ENCODE measurements around the gene TDRKH.

TDRKH gene

DNA sequence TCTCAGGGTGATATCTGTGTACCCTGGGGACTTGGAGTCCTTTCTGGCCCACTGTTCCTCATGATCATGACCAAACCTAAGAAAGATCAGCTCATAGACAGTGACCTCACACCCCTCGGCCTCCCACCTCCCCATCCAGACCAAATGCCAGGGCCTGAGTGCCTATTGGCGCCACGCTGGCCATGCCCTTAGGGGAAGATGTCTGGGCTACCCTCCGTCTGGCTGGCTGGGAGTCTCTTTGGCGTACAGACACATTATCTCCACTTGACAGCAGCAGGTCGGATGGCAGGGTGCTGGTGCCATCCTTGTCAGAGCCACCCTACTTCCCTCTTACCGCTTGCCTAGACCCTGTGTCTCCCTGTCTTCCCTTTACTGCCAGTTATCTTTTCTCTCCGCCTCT, 32.9 kb upstream of the TDRKH start:
- no peak for DNase-seq

DNA sequence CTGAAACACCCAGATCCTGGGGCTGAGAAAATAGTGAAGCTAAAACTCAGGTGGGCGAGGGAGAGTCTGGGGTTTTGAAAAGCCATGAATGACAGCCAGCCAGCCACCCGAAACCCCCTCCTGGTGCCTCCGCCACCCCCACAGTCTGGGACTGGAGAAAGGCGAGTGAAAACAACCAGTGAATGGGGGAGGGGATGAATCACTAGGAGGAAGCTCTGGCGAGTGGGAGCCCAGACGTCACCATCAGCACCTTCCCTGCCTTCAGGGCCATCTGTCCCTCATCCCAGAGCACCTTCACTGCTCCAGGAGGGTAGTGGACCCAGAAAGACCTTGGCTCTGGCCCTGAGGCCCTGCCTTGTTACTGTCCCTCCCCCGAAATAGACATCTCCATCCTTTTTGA, 32.1 kb upstream of the TDRKH start:
- no peak for DNase-seq

DNA sequence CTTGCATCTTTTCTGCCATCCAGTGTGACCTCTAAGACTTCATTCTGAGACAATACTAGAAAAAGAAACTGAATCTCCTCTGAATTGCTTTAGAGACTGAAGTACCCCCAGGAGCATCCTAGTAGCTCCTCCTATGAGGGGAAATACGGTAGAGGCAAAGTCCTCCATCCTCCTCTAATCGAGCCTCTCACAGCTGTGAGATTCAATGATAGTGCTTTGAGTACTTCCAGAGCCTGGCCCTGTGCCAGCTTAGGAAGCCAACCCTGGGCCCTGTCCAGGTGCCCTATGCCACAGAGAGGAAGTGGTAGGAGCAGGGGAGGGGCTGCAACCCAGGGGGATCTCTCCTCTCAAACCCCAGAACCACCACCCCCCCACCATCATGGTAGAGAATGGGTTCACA, 30.6 kb upstream of the TDRKH start:
- DNase-seq: no peak

DNA sequence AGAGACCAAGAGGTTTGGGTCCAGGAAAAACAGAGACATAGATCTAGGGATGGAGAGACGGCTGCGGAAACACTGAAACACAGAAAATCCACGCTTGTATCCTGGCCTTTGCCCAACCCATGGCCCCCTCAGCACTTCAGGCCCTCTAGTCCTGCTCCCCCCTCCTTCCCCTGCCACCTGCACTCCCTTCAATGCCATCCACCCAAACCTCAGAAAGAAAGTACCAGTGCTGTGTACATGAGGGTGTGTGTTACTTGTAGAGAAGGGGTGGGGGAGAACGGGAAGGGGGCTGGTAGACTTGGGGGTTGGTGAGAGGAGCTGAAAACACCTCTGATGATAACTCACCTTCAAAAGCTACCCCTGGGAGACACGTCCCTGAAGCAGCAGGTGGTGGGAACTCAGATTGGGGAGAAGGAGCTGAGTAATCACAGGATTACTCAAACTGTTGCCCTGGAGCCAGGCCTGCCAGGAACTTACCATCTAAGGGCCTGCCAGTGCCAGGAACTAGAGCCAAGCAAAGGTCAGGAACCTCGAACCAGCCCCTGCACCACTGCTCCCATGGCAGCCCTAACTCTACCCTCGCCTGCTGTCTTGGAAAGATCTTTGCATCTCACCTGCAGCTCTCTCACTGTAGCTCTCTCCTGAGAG, 29.8 kb upstream of the TDRKH start:
- no peak for DNase-seq

DNA sequence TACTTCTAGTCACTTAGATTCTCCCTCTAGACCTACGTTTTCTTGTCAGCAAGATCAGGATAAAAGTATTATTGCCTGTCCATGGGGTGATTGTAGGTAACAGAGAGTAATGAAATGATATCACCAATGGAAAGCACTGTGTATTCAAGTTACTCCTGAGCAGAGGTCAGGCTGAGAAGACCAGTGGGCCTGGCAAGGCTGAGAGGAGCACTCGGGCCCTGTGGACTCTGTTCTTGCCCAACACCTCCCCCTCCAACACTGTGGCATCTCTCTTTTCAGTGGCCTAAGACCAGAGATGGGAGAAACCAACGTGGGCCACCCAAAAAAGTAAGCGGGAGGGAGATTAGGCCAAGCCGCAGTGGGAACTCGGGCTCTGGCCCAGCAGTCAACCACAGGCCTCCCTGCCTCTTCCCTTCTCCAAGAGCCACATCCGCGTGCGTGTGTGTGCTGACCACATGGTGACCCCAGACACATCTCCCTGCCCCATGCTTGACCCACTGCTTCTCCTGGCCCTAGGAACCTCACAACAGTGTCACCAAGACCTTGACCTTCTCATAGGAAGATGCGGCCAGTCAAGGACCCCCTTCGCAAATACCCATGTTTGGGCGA, 29.0 kb upstream of the TDRKH start:
- DNase-seq: no peak

DNA sequence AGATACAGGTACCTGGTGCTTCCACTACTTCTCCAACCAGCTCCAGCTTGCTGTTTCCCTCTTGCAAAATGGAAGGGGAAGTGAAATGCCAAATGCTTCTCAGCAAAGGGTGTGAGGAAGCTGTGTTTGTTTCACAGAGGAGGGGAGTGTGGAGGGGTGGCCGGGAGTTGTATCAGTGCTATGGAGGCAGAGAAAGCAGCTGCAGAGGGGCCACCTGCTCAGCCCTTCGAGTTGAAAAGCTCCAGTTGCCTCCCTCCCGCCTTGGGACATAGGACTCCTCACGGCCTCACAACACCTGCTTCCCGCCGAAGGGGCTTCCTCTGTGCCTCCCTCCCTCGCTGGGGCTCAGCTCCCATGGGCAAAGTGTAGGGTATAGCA, 27.0 kb upstream of the TDRKH start:
- DNase-seq: no peak

DNA sequence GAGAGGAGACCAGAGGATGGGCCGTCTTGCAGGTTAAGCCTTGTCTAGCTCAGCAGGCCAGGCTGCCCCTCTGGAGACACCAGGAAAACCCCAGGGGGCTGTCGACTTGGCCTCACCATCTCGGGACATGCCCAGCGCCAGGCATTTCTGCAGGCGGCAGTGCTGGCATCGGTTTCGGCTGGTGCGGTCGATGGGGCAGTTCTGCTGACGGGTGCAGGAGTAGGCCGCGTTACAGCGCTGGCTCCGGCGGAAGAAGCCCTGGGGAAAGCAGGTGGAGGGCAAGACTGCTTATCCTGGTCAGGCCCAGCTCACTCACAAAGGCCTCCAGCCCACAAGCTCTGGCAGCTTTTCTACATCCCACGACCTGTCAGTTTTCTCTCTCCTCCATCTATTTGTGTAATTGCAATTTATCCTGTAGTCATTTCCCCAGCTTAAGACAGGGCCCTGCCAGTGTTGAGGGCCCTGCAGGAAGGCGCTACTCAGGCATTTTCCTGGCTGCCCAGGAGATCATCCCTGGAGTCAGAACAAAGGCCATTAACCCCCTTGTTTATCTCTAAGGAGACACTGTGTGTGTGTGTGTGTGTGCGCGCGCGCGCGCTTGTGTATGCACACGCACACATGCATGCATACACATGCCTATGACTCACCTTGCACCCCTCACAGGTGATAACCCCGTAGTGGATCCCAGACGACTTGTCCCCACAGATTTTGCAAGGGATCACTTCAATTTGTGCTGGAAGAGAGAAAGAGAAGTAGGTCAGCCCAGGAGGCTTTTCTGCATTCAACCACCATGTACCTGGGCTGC, 26.4 kb upstream of the TDRKH start:
- DNase-seq: no peak

DNA sequence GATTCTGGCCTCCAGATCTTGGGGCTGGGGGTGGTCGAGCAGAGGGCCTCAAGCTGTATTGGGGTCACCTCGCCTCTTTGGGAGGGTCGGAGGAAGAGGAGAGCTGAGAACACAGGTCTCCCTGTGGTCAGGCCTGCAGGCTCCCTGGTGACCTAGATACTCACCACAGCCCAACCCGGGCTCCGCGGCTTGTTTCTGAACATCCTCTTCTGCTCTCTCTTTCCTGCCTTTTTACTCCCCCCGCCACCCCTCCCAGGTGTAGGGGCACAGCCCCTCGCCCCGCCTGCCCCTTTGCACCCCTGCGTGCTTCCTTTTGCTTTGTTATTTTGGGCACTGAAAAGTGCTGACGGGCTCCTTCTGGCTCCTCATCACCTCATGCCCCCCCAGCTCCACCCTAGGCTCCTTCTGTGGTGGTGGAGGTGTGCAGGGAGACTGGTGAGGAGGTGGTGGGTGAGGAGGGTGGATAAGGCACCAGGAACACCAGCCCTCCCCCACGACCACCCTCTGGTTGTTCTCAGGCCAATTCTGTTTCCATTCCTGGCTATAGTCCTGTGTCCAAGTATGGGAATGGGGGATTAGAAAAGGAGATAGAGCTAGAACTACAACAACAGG, 25.5 kb upstream of the TDRKH start:
- DNase-seq: peak; percentile 31

DNA sequence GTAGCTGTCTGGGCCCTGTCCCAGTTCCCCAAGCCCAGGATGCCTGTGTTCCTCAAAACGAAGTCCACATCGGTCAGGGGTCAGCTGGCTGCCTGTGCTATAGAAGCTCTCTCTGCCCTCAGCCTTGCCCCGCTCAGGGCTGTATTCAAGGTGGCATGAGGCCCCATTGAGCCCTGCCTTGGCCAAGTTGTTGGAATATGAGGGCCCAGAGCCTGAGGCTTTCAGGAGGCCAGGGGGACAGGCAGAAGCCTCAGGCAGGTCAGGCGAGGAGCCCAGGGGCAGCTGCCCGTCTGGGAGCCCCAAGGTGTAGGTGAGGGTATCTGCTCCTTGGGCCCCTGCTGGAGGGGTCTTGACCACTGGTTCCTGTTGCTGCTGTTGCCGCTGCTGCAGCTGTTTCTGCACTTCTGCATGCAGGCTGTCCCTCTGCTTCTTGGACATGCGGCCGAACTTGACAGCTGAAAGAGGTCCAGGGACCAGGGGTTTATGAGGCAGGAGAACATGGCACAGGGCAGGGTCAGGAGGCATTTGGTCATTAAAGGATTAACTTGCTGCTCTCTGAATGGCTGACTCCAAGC, 24.8 kb upstream of the TDRKH start:
- DNase-seq: no peak

DNA sequence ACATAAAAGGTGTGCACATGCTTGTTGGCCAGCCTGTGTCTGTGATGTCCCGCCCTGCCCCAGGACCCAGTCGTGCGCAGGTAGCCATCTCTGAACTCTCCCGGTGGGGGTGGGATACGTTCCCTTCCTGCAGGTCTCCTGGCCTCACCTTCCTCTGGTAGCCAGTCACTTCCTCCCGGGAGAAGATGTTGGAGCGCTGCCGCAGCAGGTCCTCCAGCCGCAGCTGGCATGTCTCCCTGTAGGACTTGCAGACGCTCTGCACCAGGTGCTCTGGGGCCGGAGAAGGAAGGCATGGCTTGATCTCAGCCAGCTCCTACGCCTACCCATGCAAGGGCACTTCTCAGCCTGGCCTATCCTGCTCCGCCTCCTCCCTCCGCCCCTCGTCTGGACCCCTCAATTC, 24.1 kb upstream of the TDRKH start:
- DNase-seq: no peak

DNA sequence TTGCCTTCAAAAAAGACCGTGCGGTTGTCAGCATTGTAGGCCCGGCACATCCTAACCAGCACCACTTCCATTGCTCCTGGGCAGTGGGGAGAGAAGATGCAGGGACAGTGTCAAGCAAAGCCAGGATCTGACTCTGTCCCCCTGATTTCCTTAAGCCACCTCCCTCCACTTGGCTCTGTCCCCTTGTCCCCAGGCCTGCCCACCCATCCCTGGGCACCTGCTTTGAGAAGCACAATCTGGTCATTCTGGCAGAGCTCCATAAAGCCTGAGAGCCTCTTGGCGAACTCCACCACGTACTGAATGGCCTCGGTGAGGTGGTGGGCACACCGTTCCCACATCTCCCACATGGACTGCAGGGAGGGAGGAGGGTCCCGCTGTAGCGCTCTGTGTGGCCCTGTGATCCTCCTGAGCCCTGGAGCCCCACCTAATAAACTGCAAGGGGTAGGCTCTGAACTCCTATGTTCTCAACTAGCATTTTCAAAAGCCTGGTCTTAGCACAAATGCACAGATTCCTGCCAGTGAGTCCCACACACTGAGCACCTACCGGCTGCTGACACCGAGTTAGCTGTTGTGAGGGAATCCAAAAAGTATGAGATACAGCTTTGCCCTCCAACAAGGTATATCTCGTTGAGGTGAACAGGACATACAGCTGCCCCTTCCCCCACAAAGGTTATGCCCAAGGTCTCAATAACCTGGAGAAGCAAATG, 23.1 kb upstream of the TDRKH start:
- no peak for DNase-seq

DNA sequence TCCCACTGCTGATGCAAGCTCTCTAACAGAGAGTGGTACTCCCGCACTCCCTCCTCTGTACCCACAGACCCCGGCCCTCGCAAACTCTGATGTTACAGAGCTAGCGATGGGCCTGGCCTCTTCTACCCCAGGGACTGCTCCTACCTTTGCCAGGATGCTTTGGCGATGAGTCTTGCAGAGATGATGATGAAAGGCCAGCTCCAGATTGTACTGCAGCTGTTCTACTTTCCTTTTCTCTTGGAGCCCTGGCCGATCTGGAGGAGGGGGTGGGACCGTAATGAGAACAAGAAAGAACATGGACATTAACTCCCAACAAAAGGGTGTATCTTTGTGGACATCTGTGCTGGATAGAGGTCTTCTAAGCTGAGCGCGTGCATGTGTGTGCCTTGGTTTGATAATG, 20.9 kb upstream of the TDRKH start:
- DNase-seq: no peak

DNA sequence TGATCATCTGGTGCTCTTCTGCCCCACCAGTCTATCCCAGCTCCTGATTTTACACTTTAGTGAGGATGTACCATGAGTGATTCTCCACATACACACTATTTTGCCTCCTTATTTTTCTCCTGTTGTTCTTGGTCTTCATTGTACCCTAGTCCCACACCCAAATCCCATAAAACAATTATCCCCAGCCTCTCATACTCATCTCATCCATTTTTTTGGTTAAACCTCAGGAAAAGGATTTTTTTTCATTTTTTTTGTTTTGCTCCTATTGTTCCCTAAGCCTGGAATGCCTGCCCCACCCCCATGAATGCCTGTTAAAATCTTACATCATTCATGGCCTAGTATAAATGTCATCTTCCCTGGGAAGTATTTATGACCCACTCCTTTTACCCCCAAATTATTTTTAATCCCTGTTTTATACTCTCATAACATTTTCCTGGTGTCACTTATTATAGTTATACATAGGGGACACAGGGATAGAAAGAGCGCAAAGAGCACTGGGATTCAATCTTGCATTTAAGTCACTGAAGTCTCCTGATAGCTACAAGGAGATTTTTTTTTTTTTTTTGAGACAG, 19.8 kb upstream of the TDRKH start:
- DNase-seq: no peak

DNA sequence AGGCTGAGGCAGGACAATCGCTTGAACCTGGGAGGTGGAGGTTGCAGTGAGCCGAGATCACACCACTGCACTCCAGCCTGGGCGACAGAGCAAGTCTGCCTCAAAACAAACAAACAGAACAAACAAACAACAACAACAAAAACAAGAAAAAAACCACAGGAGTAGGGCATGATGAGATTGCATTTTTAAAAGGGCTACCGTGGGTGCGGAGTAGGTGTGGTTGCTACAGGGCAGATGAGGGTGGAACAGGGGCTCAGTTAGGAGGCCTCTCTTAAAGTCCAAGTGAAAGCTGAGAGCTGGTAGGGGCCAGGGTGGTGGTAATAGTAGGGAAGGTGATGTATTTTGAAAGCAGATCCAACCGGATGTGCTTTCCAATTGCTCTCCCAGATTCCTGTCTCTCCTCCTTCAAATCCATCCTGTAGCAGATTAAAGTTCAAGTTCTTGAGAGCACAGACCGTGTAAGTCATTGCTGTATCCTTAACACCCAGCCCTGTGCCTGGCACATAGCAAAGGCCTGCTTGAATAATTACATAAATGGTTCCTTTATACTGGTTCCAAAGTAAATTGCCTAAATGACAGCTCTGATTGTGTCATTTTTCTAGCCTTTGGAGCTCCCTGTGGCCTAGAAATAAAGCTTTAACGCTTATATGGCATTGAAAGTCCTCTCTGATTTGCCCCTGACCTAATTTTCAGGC, 19.1 kb upstream of the TDRKH start:
- DNase-seq: no peak

DNA sequence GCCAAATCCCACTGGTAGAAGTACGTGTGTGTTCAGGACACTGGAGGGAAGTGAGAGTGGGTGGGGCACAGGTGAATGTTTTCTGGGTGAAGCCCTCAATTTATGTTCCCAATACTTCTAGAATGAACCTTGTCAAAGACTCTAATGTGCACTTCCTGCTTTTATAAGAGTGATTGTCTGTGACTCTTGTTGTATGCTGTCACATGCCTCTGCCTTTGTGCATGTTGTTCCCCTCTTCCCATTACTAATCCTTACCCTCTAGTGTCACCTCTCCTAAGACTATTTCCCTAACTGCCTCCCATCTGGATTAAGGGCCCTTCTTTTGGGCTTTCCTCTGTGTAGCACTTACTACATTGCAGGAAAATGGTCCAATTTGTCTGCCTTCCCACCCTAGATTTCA, 17.5 kb upstream of the TDRKH start:
- no peak for DNase-seq

DNA sequence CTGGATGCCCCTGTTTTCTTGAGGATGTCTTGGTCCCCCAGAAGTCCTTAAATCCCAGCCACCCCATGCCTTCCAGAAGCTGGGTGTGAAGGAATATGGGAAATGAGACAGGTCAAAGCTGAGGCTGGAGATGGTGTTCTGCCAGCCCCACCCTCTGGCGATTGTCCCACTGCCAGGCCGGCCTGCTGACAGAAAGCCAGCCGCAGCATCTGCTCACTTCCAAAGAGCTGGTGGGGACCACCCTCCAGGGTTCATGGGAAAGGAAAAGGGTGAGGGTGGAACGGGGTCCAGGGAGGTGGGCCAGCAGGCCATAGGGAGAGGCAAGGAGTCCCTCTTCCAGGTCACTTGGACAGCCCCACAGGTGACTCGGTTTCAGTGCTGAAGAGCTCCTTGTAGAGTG, 16.8 kb upstream of the TDRKH start:
- DNase-seq: no peak

DNA sequence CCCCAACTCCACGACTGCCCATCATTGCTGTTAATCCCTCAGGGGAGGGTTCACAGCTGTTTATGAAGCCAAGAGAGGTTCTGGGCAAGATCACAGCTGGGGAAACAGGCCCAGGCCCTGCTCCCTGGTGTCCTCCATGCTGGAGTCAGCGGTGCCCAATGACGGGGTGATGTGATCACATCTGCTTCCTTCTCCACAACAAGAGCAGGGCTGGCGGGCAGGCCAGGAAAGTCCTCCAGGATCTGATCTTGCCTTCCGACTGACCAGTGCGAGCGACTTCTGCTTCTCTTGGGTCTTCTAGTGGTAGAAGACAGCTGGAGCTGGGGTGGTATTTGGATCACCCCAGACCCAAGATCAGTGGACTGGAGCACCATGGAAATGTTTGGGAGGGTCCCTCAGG, 15.9 kb upstream of the TDRKH start:
- DNase-seq: no peak

DNA sequence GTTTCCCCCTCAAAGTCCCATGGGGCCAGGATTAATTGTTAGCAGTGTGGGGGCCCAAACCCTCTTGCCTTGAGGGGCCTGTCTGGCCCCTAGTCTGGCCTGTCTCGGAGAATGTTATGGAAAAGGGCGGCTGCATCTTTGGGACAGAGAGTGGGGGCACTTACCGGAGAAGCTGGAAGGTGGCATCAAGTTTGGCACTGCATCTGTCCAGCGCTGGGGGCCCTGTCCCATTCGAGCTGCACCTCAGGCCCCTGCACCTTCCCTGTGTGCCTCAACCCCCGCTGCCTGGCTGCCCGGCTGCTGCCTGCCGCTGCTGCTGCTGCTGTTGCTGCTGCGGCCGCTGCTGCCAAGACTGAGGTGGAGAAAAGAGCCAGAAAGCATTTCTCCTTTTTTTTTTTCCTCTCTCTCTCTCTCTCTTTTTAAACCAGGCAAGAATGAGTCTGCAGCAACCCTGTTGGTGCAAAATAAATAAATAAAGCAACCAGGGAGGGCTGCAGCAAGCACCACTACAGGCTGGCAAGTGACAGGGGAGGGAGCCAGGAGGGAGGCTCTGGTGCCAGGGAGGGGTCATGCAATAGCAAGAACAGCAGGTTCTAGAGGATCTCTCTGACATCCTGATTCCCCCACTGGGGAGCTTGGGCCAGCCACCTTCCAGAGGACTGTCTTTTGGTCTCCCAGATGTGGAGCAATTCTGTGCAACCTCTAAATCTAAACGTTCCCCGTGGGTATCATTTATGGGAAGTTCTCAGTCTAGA, 14.9 kb upstream of the TDRKH start, which contains the start of gene LINGO4:
TSS of gene LINGO4 (minus strand) at position 354 of the 755 bp plus-strand sequence. CDS start 2,715 bp downstream, outside the sequence.
- no peak for DNase-seq

DNA sequence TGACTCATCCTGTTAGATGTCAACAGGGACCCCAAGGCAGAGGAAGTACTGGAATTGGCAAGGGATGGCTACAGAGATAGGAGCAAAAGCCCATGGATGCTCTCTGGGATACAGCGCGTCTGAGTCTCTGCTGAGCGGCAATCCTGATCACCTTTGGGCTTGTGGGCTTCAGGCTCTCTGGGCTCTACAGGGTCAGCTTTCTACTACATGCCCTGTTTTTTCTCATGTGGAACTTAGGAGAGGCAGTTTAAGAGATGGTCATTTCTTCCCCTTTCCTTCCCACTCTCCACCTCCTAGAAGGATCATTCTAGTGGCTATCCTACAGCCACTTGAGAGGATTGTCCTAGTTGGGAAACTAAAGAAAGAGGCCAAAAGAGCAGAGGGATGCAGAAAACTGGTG, 13.6 kb upstream of the TDRKH start:
- DNase-seq: no peak

DNA sequence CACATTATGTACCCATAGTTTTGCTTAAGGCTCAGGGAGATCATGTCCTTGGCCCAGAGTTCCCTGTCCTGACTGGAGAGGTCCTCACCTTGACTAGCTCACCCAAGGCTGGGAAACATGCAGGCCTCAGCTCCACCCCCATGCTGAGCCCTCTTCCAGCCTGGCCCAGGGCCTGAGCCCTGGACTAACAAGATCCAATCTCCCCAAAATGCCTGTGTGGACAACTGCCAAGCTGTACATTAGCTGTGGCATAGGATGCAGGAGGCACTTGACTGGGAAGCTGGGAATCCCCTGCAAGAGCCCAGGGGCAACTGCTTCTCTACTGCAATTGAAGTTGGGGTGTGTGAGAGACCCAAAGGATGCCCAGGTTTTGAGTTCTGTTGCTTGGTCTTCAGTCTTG, 12.9 kb upstream of the TDRKH start:
- no peak for DNase-seq

DNA sequence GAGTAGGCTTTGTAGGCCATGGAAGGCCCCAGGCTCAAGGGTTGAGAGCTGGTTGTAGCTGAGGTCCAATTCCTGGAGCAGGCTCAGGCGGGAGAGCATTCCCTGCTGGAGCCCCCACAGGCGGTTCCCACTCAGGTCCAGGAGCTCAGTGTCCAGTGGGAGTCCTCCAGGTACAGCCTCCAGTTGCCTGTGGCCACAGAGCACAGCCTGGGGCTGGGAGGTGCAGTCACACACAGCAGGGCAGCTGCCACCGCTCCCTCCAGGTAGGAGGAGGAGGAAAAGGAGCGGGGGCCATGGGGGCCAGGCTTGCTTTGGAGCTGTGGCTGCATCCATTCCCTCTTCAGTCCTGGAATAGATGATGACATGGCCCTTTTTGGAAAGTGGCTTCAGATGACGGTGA, 12.1 kb upstream of the TDRKH start:
- no peak for DNase-seq

Measured in effector CD4-positive, alpha-beta T cell (primary cell).